HCT116 (cell line): Measurements from ENCODE around the gene TK1. TPM values are rescaled to one million over a fixed set of nuclear protein-coding genes. Genes with fewer than 3 reads are reported as not detected.

Source experiments
- ATAC-seq: fragments of 200-7000 bp; cut with Tn5 transposase; 2 replicates; pipeline ENCODE4 v1.9.1; 2020; ENCODE audit warnings: mild to moderate bottlenecking, moderate library complexity
- BruUV-seq: library from RNA; stranded (reverse); fragments of 400-500 nt; replicated peaks from 2 replicates; lab custom pipeline; 2021; lab: Mats Ljungman, UMichigan
- CTCF ChIA-PET: fragments of 300-600 bp; sonication (Branson Sonifier 250); formaldehyde crosslinking; loops from one replicate; lab custom pipeline; 2021; ENCODE audit warnings: antibody characterized with exemption; lab: Charles Lee
- POLR2A ChIA-PET: fragments of 300-600, 350-600 bp; sonication (Branson Sonifier 250); formaldehyde crosslinking; loops from one replicate; lab custom pipeline; 2021; ENCODE audit warnings: antibody characterized with exemption; lab: Charles Lee
- RAD21 ChIA-PET, 2 experiments: fragments of 300-600 bp; sonication (Branson Sonifier 250); formaldehyde crosslinking; loops; one replicate each; lab custom pipeline; 2023; ENCODE audit warnings: low total read pairs in 2 of 2; ENCODE audit not compliant: uncharacterized antibody in 2 of 2, unreplicated experiment in 2 of 2, low non-redundant PET in 1 of 2; lab: Charles Lee
- DNase-seq: peaks from one replicate; pipeline ENCODE4 v3.0.0-alpha.2; 2010; ENCODE audit warnings: low read depth, low spot score
- H2AFZ ChIP-seq: fragments of 200-600 bp; shearing (Covaris generic), sonication (generic); 2 replicates; pipeline ENCODE4 v1.6.1; 2017; ENCODE audit warnings: low read depth, mixed run types, mixed read lengths, antibody characterized with exemption, low read length; ENCODE audit not compliant: poor library complexity, severe bottlenecking
- H3K27ac ChIP-seq: 2 replicates; pipeline ENCODE4 v1.5.1; 2012; ENCODE audit warnings: low read depth, low read length
- H3K27me3 ChIP-seq: fragments of 200-600 bp; sonication (generic); 2 replicates; pipeline ENCODE4 v1.6.1; 2016; ENCODE audit warnings: mixed run types, low read length, mixed read lengths; ENCODE audit not compliant: insufficient read depth
- H3K36me3 ChIP-seq, 2 experiments: fragments of 200-500 bp in 1 of 2; fragments of 200-600 bp in 1 of 2; sonication (Bioruptor generic) in 1 of 2; sonication (generic) in 1 of 2; 2 replicates each; pipeline versions ENCODE4 v1.5.1 to v1.6.1; 2014 to 2016; ENCODE audit warnings: low read length in 2 of 2, inconsistent platforms in 1 of 2, mixed read lengths in 1 of 2, mixed run types in 1 of 2; ENCODE audit not compliant: insufficient read depth in 2 of 2, control insufficient read depth in 1 of 2
- H3K4me1 ChIP-seq, 2 experiments: fragments of 200-600 bp in 1 of 2; sonication (generic) in 1 of 2; 2 replicates each; pipeline versions ENCODE4 v1.5.1 to v1.6.1; 2012 to 2017; ENCODE audit warnings: low read length in 2 of 2, inconsistent platforms in 1 of 2, mild to moderate bottlenecking in 1 of 2, mixed read lengths in 1 of 2, mixed run types in 1 of 2, moderate library complexity in 1 of 2; ENCODE audit not compliant: insufficient read depth in 2 of 2, control insufficient read depth in 1 of 2
- H3K4me2 ChIP-seq: fragments of 200-600 bp; sonication (generic); 2 replicates; pipeline ENCODE4 v1.6.1; 2017; ENCODE audit warnings: mixed run types, low read length, mixed read lengths
- H3K4me3 ChIP-seq, 2 experiments: fragments of 200-600 bp in 1 of 2; sonication (generic) in 1 of 2; replicated peaks in 1 of 2; 2 replicates each; pipeline ENCODE4 v1.5.1; 2011 to 2016; ENCODE audit warnings: low read length in 2 of 2, control low read depth in 1 of 2, low read depth in 1 of 2, mild to moderate bottlenecking in 1 of 2, mixed read lengths in 1 of 2, mixed run types in 1 of 2
- H3K79me2 ChIP-seq: fragments of 200-600 bp; sonication (generic); 2 replicates; pipeline ENCODE4 v1.6.1; 2017; ENCODE audit warnings: mild to moderate bottlenecking, mixed run types, low read length, moderate library complexity, mixed read lengths; ENCODE audit not compliant: insufficient read depth
- H3K9ac ChIP-seq: fragments of 200-600 bp; sonication (generic); 2 replicates; pipeline ENCODE4 v1.6.1; 2016; ENCODE audit warnings: low read length, mixed read lengths
- H3K9me2 ChIP-seq: fragments of 200-600 bp; sonication (generic), shearing (Covaris generic); 2 replicates; pipeline ENCODE4 v1.6.1; 2017; ENCODE audit warnings: mixed run types, mild to moderate bottlenecking, moderate library complexity; ENCODE audit not compliant: insufficient read depth
- H3K9me3 ChIP-seq, 2 experiments: fragments of 200-500 bp in 1 of 2; fragments of 200-600 bp in 1 of 2; sonication (Bioruptor generic) in 1 of 2; sonication (generic) in 1 of 2; 2 replicates each; pipeline ENCODE4 v1.6.1; 2014 to 2017; ENCODE audit warnings: low read length in 2 of 2, mixed read lengths in 2 of 2, inconsistent platforms in 1 of 2, low read depth in 1 of 2, mild to moderate bottlenecking in 1 of 2, mixed run types in 1 of 2, moderate library complexity in 1 of 2; ENCODE audit not compliant: control insufficient read depth in 1 of 2, insufficient read depth in 1 of 2
- H4K20me1 ChIP-seq: fragments of 200-600 bp; sonication (generic), shearing (Covaris generic); 2 replicates; pipeline ENCODE4 v1.6.1; 2017; ENCODE audit warnings: mixed run types, mild to moderate bottlenecking, moderate library complexity; ENCODE audit not compliant: insufficient read depth
- EGR1 ChIP-seq: IDR thresholded peaks from 2 replicates; pipeline ENCODE4 v1.6.1; 2012; ENCODE audit warnings: low read depth
- ELF1 ChIP-seq: IDR thresholded peaks from 2 replicates; pipeline ENCODE4 v1.6.1; 2012; ENCODE audit warnings: low read depth, borderline replicate concordance
- EZH2 ChIP-seq: fragments of 200-600 bp; sonication (generic); IDR thresholded peaks from 2 replicates; pipeline ENCODE4 v1.6.1; 2017; ENCODE audit warnings: antibody characterized with exemption, mixed run types
- JUND ChIP-seq: IDR thresholded peaks from 2 replicates; pipeline ENCODE4 v1.6.1; 2012
- RAD21 ChIP-seq: IDR thresholded peaks from 2 replicates; pipeline ENCODE4 v1.6.1; 2012; ENCODE audit warnings: low read depth, mild to moderate bottlenecking
- SIN3A ChIP-seq: IDR thresholded peaks from 2 replicates; pipeline ENCODE4 v1.6.1; 2012; ENCODE audit warnings: low read depth
- YY1 ChIP-seq: IDR thresholded peaks from 2 replicates; pipeline ENCODE4 v1.6.1; 2011; ENCODE audit warnings: low read length, low read depth, moderate library complexity, mild to moderate bottlenecking; ENCODE audit not compliant: insufficient replicate concordance; ENCODE audit errors: extremely low read depth
- ZNF274 ChIP-seq: fragments of 200-500 bp; sonication (Bioruptor generic); IDR thresholded peaks from 2 replicates; pipeline ENCODE4 v1.6.1; 2014; ENCODE audit warnings: mild to moderate bottlenecking, low read depth, low read length, inconsistent platforms
- intact Hi-C: fragments of 100-400 bp; cut with micrococcal nuclease; formaldehyde crosslinking; loops from 2 replicates; pipeline ENCODE4 v1.10.0; 2022
- total RNA-seq: library from RNA; stranded (reverse); gene quantifications from one replicate; pipeline ENCODE4 v1.2.1, GENCODE V29; 2021; ENCODE audit not compliant: unreplicated experiment
- TF ChIP-seq, protein P1 (sequence below): IDR thresholded peaks from 2 replicates; pipeline ENCODE4 v1.6.1; 2012; ENCODE audit warnings: low read depth
- TF ChIP-seq, protein P2 (sequence below): IDR thresholded peaks from 2 replicates; pipeline ENCODE4 v1.6.1; 2011; ENCODE audit warnings: mild to moderate bottlenecking, low read length, moderate library complexity; ENCODE audit not compliant: insufficient replicate concordance; ENCODE audit errors: extremely low read depth

The TK1 gene
- total RNA-seq, 1 experiment from 2014 or later: 315 TPM

DNA sequence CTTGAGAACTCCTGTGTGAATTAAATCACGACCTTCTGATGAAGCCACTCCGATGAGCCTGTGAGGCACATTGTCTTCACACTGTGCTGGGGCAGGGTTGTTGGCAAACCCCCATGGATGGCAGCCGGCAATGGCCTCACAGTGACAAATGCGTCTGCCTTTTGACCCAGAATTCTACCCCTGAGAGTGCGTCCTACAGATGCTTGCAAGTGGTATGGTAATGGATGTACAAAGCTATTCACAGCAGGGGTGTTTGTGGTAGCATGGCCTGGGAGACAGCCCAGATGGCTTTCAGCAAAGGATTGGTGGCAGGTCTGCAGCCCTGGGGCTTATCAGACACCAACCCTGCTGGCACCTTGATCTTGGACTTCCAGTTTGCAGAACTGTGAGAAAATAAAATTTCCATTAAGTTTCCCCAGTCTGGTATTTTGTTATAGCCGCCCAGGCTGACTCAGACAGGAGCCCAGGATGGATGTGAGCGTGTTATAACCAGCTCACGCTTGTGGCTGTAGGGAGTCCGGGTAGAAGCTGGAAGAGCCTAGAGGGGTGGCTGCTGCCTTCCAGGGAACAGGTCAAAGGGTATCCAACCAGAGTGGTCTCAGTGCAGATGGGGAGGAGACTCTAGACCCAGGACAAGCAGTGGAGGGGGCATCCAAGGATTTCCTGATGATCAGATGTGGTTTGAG lies 10.4 kb upstream of the TK1 start (continued):
- no peak for TF ChIP-seq EGR1
- TF ChIP-seq YY1: no peak
- TF ChIP-seq EZH2: no peak
- no peak for TF ChIP-seq RAD21
- TF ChIP-seq, protein P1, sequence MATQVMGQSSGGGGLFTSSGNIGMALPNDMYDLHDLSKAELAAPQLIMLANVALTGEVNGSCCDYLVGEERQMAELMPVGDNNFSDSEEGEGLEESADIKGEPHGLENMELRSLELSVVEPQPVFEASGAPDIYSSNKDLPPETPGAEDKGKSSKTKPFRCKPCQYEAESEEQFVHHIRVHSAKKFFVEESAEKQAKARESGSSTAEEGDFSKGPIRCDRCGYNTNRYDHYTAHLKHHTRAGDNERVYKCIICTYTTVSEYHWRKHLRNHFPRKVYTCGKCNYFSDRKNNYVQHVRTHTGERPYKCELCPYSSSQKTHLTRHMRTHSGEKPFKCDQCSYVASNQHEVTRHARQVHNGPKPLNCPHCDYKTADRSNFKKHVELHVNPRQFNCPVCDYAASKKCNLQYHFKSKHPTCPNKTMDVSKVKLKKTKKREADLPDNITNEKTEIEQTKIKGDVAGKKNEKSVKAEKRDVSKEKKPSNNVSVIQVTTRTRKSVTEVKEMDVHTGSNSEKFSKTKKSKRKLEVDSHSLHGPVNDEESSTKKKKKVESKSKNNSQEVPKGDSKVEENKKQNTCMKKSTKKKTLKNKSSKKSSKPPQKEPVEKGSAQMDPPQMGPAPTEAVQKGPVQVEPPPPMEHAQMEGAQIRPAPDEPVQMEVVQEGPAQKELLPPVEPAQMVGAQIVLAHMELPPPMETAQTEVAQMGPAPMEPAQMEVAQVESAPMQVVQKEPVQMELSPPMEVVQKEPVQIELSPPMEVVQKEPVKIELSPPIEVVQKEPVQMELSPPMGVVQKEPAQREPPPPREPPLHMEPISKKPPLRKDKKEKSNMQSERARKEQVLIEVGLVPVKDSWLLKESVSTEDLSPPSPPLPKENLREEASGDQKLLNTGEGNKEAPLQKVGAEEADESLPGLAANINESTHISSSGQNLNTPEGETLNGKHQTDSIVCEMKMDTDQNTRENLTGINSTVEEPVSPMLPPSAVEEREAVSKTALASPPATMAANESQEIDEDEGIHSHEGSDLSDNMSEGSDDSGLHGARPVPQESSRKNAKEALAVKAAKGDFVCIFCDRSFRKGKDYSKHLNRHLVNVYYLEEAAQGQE: no peak
- no peak for TF ChIP-seq JUND
- TF ChIP-seq, all 23 proteins: peak for 0

DNA sequence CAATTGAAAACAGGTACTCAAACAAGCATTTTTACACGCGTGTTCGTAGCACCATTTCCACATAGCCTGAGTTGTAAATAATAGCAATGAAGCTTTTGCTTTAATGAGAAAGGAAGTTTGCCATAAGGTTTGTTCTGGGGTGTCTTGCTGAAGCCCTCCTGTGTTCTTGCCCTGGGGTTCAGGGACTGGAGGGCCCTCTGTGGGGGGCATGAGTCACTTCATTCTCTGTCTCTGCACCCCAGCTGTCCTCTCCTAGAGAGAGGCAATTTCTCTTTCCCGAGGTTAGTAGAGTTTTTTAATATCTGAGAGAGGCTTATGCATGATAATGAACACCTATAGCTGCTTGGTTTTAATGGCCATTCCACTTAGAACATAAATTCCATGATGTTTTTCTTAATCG lies 9.9 kb upstream of the TK1 start:
- no peaks in the 10 kb centered on the region for H3K9me2 ChIP-seq
- intact Hi-C loops: no loop called here

More for the DNA sequence above, 9.9 kb upstream of the TK1 start:
- H3K79me2 ChIP-seq: peaks cover 37% of the 10 kb centered on the region
- peaks cover 11 to 14% of the 10 kb centered on the region in 2 experiments; a peak in 3 of 4 replicates for H3K36me3 ChIP-seq
- H3K27ac ChIP-seq: 0 out of 2 replicates have a peak overlapping the region, but pooled peaks have one; percentile 79
- H2AFZ ChIP-seq: no peak overlapping the region
- no peaks in the 10 kb centered on the region for H4K20me1 ChIP-seq
- H3K9ac ChIP-seq: no peak overlapping the region
- no peaks in the 10 kb centered on the region for H3K27me3 ChIP-seq
- DNase-seq: no peak
- no peak overlapping the region for H3K4me2 ChIP-seq
- no peaks in the 10 kb centered on the region for H3K9me3 ChIP-seq
- TSS peak; percentile 20 for BruUV-seq
- POLR2A ChIA-PET: interaction anchor here (6.1 kb wide), 1 partner anchor 9 kb away, joined by 77 read pairs; the partner anchor contains the start of genes AFMID and TK1
- ATAC-seq: no peak
- CTCF ChIA-PET: no interaction called here
- peaks cover 21 to 34% of the 10 kb centered on the region in 2 experiments for H3K4me1 ChIP-seq
- H3K4me3 ChIP-seq: no peak overlapping the region
- RAD21 ChIA-PET: no interaction called here
- TF ChIP-seq, protein P2, sequence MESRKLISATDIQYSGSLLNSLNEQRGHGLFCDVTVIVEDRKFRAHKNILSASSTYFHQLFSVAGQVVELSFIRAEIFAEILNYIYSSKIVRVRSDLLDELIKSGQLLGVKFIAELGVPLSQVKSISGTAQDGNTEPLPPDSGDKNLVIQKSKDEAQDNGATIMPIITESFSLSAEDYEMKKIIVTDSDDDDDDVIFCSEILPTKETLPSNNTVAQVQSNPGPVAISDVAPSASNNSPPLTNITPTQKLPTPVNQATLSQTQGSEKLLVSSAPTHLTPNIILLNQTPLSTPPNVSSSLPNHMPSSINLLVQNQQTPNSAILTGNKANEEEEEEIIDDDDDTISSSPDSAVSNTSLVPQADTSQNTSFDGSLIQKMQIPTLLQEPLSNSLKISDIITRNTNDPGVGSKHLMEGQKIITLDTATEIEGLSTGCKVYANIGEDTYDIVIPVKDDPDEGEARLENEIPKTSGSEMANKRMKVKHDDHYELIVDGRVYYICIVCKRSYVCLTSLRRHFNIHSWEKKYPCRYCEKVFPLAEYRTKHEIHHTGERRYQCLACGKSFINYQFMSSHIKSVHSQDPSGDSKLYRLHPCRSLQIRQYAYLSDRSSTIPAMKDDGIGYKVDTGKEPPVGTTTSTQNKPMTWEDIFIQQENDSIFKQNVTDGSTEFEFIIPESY: no peak
- no peak for TF ChIP-seq ELF1
- no peak for TF ChIP-seq ZNF274
- no peak for TF ChIP-seq YY1
- TF ChIP-seq, protein P1: no peak
- no peak for TF ChIP-seq EGR1
- TF ChIP-seq EZH2: no peak
- TF ChIP-seq SIN3A: no peak
